EL (cell line): Measurements from ENCODE around the gene RHBDF2.

Source experiments
- DNase-seq: peaks from one replicate; pipeline ENCODE4 v3.0.0-alpha.2; 2016

Gene RHBDF2

GRCh38 chr17:76477576-76477975 is 23.6 kb downstream of the RHBDF2 start:
- no peak for DNase-seq

- no peak for DNase-seq
Observed at GRCh38 chr17:76476736-76477135, 24.5 kb downstream of the RHBDF2 start.

- DNase-seq = no peak
Observed at GRCh38 chr17:76475302-76475701, 25.9 kb downstream of the RHBDF2 start.

GRCh38 chr17:76474894-76475293 is 26.3 kb downstream of the RHBDF2 start:
- no peak for DNase-seq

GRCh38 chr17:76474238-76474637 is 27.0 kb downstream of the RHBDF2 start:
- no peak for DNase-seq

GRCh38 chr17:76473541-76473985 is 27.7 kb downstream of the RHBDF2 start:
- DNase-seq = no peak

GRCh38 chr17:76472726-76473125 is 28.5 kb downstream of the RHBDF2 start:
- no peak for DNase-seq

- no peak for DNase-seq
Observed at GRCh38 chr17:76472258-76472645, 29.0 kb downstream of the RHBDF2 start.

GRCh38 chr17:76471498-76472257 is 29.5 kb downstream of the RHBDF2 start:
- DNase-seq = no peak

- no peak for DNase-seq
Observed at GRCh38 chr17:76469991-76470739, 31.1 kb downstream of the RHBDF2 start.

- no peak for DNase-seq
Observed at GRCh38 chr17:76469076-76469990, 31.9 kb downstream of the RHBDF2 start.

GRCh38 chr17:76468634-76469010 is 32.6 kb downstream of the RHBDF2 start:
- DNase-seq = no peak

GRCh38 chr17:76467809-76468633 is 33.2 kb downstream of the RHBDF2 start:
- no peak for DNase-seq

GRCh38 chr17:76467366-76467765 is 33.9 kb downstream of the RHBDF2 start, which contains the start of gene AANAT:
TSS of gene AANAT (plus strand) at chr17:76467603. CDS start at chr17:76468747, 1,144 bp downstream.
- no peak for DNase-seq

- no peak for DNase-seq
Observed at GRCh38 chr17:76466775-76467130, 34.5 kb downstream of the RHBDF2 start.

- DNase-seq = no peak
Observed at GRCh38 chr17:76462556-76463290, 38.5 kb downstream of the RHBDF2 start.

- DNase-seq = no peak
Observed at GRCh38 chr17:76461765-76462555, 39.3 kb downstream of the RHBDF2 start.

- no peak for DNase-seq
Observed at GRCh38 chr17:76459674-76460073, 41.5 kb downstream of the RHBDF2 start.

- peak; percentile 63 for DNase-seq
Observed at GRCh38 chr17:76458580-76459490, 42.4 kb downstream of the RHBDF2 start.

- DNase-seq = no peak
Observed at GRCh38 chr17:76453431-76453743, 47.8 kb downstream of the RHBDF2 start.
